Mesothelial cell of epicardium (in vitro differentiated cells): ENCODE data around the gene ULK4. TPM values are rescaled to one million over a fixed set of nuclear protein-coding genes. Genes with fewer than 3 reads are reported as not detected.

ENCODE experiments used
- DNase-seq, 2 experiments: peaks; one replicate each; pipeline ENCODE4 v3.0.0; 2021; ENCODE audit warnings: low spot score in 2 of 2; ENCODE audit not compliant: unreplicated experiment in 2 of 2
- H3K27ac Mint-ChIP-seq: 2 replicates; pipeline ENCODE4 v1.8.0; 2021; ENCODE audit warnings: mixed read lengths
- H3K27me3 Mint-ChIP-seq: 2 replicates; pipeline ENCODE4 v1.8.0; 2021; ENCODE audit warnings: low read depth, mixed read lengths
- H3K36me3 Mint-ChIP-seq: 2 replicates; pipeline ENCODE4 v1.8.0; 2021; ENCODE audit warnings: mixed read lengths
- H3K4me1 Mint-ChIP-seq: 2 replicates; pipeline ENCODE4 v1.8.0; 2021; ENCODE audit warnings: mixed read lengths
- H3K4me3 Mint-ChIP-seq: 2 replicates; pipeline ENCODE4 v1.8.0; 2021; ENCODE audit warnings: mild to moderate bottlenecking, moderate library complexity, mixed read lengths
- H3K9me3 Mint-ChIP-seq: 2 replicates; pipeline ENCODE4 v1.8.0; 2021; ENCODE audit warnings: mixed read lengths
- total RNA-seq: library from RNA; stranded (reverse); gene quantifications from 3 replicates; pipeline ENCODE4 v1.2.1, GENCODE V29; 2021
- TF ChIP-seq, protein P1 (sequence below): fragments of 200-600 bp; sonication (generic); IDR thresholded peaks from one replicate; pipeline ENCODE4 v1.5.0; 2021; ENCODE audit warnings: antibody characterized with exemption; ENCODE audit not compliant: unreplicated experiment

Gene ULK4
- total RNA-seq, result 10.0 to 11.7 TPM (median 10.7 TPM) in 3 replicates

DNA sequence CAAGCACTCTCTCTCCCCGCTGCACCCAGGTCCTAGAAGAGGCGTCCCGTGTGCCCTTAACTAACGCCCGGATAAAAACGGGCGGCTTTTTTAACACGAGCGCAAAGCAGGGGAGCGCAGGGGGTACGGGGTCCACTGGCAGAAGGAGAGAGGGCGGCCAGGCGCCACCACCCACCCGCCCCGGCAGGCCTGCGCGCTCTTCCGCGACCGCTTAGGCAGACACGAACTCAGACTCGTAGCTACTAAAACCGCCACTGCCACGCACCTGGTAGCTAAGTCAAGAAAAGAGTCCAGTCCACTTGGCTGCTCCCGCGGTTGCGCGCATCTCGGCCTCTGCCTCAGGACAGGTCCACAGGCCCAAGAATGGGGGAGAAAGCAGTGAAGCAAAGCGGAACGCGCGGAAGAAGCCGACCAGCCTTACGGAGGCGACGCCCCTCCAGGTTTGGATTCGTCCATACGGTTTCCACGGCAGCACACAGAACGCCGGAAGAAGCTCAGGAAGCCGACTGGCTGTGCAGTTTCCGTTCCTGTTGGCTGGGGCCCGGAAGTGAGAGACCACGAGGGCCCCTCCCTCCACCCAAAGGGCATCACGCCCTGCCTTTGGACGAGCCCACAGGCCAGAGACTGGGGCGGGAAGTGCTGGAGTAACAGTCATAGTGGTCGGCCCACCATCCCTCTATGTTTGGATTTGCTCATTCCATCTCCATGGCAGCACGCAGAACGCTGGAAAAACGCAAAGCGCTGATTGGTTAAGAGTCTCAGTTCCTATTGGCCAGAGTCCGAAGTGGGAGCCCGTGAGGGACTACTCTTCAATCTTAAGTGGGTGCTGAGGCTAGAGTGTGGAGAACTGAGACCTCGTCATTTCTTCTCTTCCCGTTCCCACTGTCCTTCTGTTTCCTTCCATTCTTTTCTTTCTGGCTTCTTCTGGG, at the start of gene ULK4:
ULK4 (minus strand) TSS at position 353 of the 929 bp plus-strand sequence. CDS start 7,344 bp downstream, outside the sequence.
- H3K4me1 Mint-ChIP-seq, result peaks cover 13% of the 10 kb centered on the region
- no peaks in the 10 kb centered on the region for H3K9me3 Mint-ChIP-seq
- H3K36me3 Mint-ChIP-seq, result no peaks in the 10 kb centered on the region
- H3K4me3 Mint-ChIP-seq, result peak within 1 kb of the TSS; percentile 90
- peak; percentile 89 to 93 for DNase-seq
- peaks cover 1% of the 10 kb centered on the region for H3K27me3 Mint-ChIP-seq
- peak within 1 kb of the TSS; percentile 95 for H3K27ac Mint-ChIP-seq
- TF ChIP-seq, protein P1, sequence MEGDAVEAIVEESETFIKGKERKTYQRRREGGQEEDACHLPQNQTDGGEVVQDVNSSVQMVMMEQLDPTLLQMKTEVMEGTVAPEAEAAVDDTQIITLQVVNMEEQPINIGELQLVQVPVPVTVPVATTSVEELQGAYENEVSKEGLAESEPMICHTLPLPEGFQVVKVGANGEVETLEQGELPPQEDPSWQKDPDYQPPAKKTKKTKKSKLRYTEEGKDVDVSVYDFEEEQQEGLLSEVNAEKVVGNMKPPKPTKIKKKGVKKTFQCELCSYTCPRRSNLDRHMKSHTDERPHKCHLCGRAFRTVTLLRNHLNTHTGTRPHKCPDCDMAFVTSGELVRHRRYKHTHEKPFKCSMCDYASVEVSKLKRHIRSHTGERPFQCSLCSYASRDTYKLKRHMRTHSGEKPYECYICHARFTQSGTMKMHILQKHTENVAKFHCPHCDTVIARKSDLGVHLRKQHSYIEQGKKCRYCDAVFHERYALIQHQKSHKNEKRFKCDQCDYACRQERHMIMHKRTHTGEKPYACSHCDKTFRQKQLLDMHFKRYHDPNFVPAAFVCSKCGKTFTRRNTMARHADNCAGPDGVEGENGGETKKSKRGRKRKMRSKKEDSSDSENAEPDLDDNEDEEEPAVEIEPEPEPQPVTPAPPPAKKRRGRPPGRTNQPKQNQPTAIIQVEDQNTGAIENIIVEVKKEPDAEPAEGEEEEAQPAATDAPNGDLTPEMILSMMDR, result no peak

DNA sequence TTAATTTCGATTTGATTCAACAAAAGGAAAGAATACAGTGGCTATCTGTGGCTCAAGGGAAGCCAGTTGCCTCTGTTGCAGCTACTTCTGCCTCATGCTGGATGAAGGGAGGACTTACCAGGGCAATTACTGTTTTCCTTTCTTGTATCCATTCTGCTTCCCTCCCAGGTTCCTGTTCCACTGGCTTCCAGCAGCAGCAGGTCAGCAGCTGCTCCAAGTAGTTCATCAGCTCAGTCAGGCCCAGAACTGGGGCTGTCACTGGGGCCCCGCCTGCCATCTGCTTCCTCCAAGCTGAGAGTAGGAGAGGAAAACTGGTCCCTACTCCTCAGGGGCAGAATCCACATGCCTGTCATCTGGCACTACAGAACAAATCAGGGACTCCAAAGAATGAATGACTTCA, 48.6 kb upstream of the ULK4 start:
- Mint-ChIP-seq H3K36me3 (no peaks in the 10 kb centered on the region), H3K4me3 (no peak overlapping the region), H3K4me1 (peaks cover 21% of the 10 kb centered on the region), H3K27me3 (no peaks in the 10 kb centered on the region), H3K27ac (no peak overlapping the region), H3K9me3 (no peaks in the 10 kb centered on the region)
- no peak for DNase-seq
- TF ChIP-seq, protein P1, result no peak

DNA sequence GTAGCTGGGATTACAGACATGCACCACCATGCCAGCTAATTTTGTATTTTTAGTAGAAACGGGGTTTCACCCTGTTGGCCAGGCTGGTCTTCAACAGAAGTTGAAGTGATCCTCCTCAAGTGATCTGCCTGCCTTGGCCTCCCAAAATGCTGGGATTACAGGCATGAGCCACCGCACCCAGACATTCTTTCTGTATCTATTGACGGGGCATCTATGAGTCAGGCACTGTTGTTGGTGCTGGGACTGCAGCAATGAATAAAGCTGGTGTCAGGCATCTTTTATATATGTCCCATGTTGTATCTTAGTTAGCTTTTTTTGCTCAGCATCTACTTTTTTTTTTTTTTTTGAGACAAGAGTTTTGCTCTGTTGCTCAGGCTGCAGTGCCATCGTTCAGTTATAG, 47.6 kb upstream of the ULK4 start:
- no peak overlapping the region for H3K4me3 Mint-ChIP-seq
- H3K36me3 Mint-ChIP-seq, result no peaks in the 10 kb centered on the region
- no peaks in the 10 kb centered on the region for H3K27me3 Mint-ChIP-seq
- TF ChIP-seq, protein P1, result no peak
- no peaks in the 10 kb centered on the region for H3K9me3 Mint-ChIP-seq
- H3K27ac Mint-ChIP-seq, result no peak overlapping the region
- no peak for DNase-seq
- H3K4me1 Mint-ChIP-seq, result peaks cover 11% of the 10 kb centered on the region

DNA sequence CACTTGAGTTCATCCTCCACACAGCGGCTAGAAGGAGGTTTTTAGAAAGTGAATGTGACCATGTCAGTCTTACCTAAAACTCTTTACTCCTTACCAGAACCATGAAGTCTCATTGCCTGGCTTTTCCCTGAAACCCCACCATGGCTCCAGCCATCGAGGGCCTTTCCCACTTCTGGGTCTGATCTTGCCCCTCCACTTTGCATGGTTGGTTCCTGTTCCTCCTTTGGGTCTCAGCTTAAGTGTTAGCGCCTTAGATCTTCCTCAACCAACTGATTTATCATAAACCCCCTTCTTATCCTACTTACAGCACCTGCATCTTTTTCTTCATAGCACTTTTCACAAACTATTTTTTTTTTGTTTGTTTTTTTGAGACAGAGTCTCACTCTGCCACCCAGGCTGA, 45.9 kb upstream of the ULK4 start:
- Mint-ChIP-seq H3K36me3 (no peaks in the 10 kb centered on the region), H3K27ac (no peak overlapping the region), H3K4me3 (no peak overlapping the region), H3K27me3 (no peaks in the 10 kb centered on the region), H3K4me1 (peaks cover 5% of the 10 kb centered on the region), H3K9me3 (peaks cover 1% of the 10 kb centered on the region)
- TF ChIP-seq, protein P1, result no peak
- no peak for DNase-seq

DNA sequence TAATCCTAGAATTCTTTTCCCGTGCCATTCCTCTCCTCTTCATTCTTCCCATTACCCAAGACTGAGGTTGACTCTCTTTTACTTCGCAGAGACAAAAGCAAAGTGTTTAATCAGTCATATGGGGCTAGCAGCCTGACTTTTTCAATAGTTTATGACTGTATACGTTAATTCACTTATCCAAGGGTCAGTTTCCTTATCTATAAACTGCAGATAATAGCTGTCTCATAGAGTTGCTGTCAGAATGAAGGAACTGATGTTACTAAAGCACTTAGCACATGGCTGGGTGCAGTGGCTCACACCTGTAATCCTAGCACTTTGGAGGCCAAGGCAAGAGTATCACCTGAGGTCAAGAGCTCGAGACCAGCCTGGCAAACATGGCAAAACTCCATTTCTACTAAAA, 43.5 kb upstream of the ULK4 start:
- H3K4me1 Mint-ChIP-seq, result no peaks in the 10 kb centered on the region
- peaks cover 12% of the 10 kb centered on the region for H3K9me3 Mint-ChIP-seq

More for the DNA sequence above, 43.5 kb upstream of the ULK4 start:
- Mint-ChIP-seq H3K27ac (no peak overlapping the region), H3K27me3 (no peaks in the 10 kb centered on the region), H3K36me3 (no peaks in the 10 kb centered on the region), H3K4me3 (no peak overlapping the region)
- DNase-seq, result no peak
- TF ChIP-seq, protein P1, result no peak
